Rectal smooth muscle tissue (tissue), 1 donor: ENCODE measurements around the gene KCNG2.

Experiments used
- H3K27ac ChIP-seq: one replicate; pipeline ENCODE4 v1.7.0; 2013; ENCODE audit warnings: low read depth, low read length, inconsistent platforms
- H3K27me3 ChIP-seq: one replicate; pipeline ENCODE4 v1.7.0; 2013; ENCODE audit warnings: low read length; ENCODE audit not compliant: control insufficient read depth, insufficient read depth
- H3K36me3 ChIP-seq: one replicate; pipeline ENCODE4 v1.7.0; 2013; ENCODE audit warnings: low read length; ENCODE audit not compliant: control insufficient read depth, insufficient read depth
- H3K4me1 ChIP-seq: one replicate; pipeline ENCODE4 v1.7.0; 2013; ENCODE audit warnings: low read length; ENCODE audit not compliant: control insufficient read depth, insufficient read depth
- H3K4me3 ChIP-seq: one replicate; pipeline ENCODE4 v1.7.0; 2013; ENCODE audit warnings: low read length
- H3K9ac ChIP-seq: one replicate; pipeline ENCODE4 v1.7.0; 2013; ENCODE audit warnings: low read length

KCNG2 gene

DNA sequence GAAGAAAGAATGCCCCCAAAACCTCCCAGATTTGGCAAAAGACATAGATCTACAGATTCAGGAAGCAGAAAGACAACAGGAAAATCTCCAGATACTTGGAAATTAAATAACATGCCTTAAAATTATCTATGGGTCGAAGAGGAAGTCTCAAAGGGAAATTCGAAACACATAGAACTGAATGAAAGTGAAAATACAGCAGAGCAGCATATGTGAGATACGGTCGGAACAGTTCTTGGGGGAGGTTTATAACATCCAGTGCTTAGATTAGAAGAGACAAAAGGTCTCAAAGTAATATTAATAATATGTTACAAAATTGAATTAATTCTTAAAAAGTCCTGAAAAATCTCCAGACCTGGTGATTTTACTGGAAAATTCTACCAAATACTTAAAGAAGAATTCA, 14.3 kb downstream of the KCNG2 start:
- H3K27ac ChIP-seq = no peak overlapping the region
- no peak overlapping the region for H3K9ac ChIP-seq
- H3K36me3 ChIP-seq = no peaks in the 10 kb centered on the region
- H3K4me3 ChIP-seq = no peak overlapping the region
- H3K4me1 ChIP-seq = no peaks in the 10 kb centered on the region
- peaks cover 2% of the 10 kb centered on the region for H3K27me3 ChIP-seq

- Histone ChIP-seq H3K36me3 (no peaks in the 10 kb centered on the region), H3K4me3 (no peak overlapping the region), H3K9ac (no peak overlapping the region), H3K4me1 (no peaks in the 10 kb centered on the region), H3K27me3 (peaks cover 2% of the 10 kb centered on the region), H3K27ac (no peak overlapping the region)
Measured at GRCh38 chr18:79814373-79814772, 16.6 kb downstream of the KCNG2 start.

GRCh38 chr18:79815657-79816056, 17.9 kb downstream of the KCNG2 start:
- H3K4me3 ChIP-seq = no peak overlapping the region
- no peak overlapping the region for H3K27ac ChIP-seq
- H3K27me3 ChIP-seq = peaks cover 2% of the 10 kb centered on the region
- no peaks in the 10 kb centered on the region for H3K4me1 ChIP-seq
- H3K36me3 ChIP-seq = no peaks in the 10 kb centered on the region
- H3K9ac ChIP-seq = no peak overlapping the region

GRCh38 chr18:79816092-79816491, 18.4 kb downstream of the KCNG2 start:
- peaks cover 2% of the 10 kb centered on the region for H3K27me3 ChIP-seq
- no peak overlapping the region for H3K9ac ChIP-seq
- no peak overlapping the region for H3K27ac ChIP-seq
- no peak overlapping the region for H3K4me3 ChIP-seq
- H3K36me3 ChIP-seq = no peaks in the 10 kb centered on the region
- no peaks in the 10 kb centered on the region for H3K4me1 ChIP-seq

DNA sequence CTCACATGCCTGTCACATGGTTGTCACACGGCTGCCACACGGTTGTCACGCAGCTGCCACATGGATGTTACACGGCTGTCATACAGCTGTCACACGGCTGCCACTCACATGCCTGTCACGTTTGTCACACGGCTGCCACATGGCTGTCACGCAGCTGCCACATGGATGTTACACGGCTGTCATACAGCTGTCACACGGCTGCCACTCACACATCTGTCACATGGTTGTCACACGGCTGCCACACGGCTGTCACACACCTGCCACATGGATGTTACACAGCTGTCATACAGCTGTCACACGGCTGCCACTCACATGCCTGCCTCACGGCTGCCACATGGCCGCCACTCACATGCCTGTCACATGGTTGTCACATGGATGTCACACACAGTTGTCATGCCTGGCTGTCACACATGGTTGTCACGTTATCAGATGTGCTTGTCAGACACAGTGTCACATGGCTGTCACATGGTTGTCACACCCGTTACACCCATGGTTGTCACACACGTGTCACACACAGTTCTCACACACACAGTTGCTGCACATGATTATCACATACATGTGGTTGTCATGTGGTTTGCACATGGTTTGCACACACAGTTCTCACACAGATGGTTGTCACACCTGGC, 19.4 kb downstream of the KCNG2 start:
- no peak overlapping the region for H3K27ac ChIP-seq
- no peak overlapping the region for H3K4me3 ChIP-seq
- H3K27me3 ChIP-seq = peaks cover 2% of the 10 kb centered on the region
- no peaks in the 10 kb centered on the region for H3K4me1 ChIP-seq
- H3K36me3 ChIP-seq = no peaks in the 10 kb centered on the region
- no peak overlapping the region for H3K9ac ChIP-seq

- Histone ChIP-seq H3K4me3 (no peak overlapping the region), H3K27ac (no peak overlapping the region), H3K36me3 (no peaks in the 10 kb centered on the region), H3K27me3 (peaks cover 2% of the 10 kb centered on the region), H3K4me1 (no peaks in the 10 kb centered on the region), H3K9ac (no peak overlapping the region)
Measured at GRCh38 chr18:79817607-79817998, 19.9 kb downstream of the KCNG2 start.

DNA sequence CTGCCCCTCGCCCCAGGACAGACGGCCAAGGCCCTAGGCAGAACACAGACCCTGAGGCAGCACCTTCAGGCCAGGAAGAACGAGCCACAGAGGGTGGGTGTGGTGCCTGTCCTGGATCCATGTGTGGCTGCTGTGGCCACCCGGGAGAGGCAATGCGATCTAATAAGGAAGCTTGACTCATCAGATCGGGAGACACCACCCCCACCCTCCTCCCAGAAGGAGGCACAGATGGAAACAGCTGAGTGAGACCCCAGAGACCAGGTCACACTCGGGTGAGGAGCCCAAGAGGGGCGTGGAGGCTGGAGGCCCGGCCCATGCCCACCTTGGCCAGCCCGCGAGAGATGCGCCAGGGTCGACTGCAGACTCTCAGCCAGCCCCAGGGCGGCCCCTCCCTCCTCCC, 20.3 kb downstream of the KCNG2 start:
- Histone ChIP-seq H3K4me3 (no peak overlapping the region), H3K27ac (no peak overlapping the region), H3K36me3 (no peaks in the 10 kb centered on the region), H3K27me3 (peaks cover 2% of the 10 kb centered on the region), H3K9ac (no peak overlapping the region), H3K4me1 (no peaks in the 10 kb centered on the region)

GRCh38 chr18:79818631-79819030, 20.9 kb downstream of the KCNG2 start:
- H3K4me1 ChIP-seq = no peaks in the 10 kb centered on the region
- H3K36me3 ChIP-seq = no peaks in the 10 kb centered on the region
- H3K4me3 ChIP-seq = no peak overlapping the region
- H3K9ac ChIP-seq = no peak overlapping the region
- H3K27ac ChIP-seq = no peak overlapping the region
- peaks cover 2% of the 10 kb centered on the region for H3K27me3 ChIP-seq

DNA sequence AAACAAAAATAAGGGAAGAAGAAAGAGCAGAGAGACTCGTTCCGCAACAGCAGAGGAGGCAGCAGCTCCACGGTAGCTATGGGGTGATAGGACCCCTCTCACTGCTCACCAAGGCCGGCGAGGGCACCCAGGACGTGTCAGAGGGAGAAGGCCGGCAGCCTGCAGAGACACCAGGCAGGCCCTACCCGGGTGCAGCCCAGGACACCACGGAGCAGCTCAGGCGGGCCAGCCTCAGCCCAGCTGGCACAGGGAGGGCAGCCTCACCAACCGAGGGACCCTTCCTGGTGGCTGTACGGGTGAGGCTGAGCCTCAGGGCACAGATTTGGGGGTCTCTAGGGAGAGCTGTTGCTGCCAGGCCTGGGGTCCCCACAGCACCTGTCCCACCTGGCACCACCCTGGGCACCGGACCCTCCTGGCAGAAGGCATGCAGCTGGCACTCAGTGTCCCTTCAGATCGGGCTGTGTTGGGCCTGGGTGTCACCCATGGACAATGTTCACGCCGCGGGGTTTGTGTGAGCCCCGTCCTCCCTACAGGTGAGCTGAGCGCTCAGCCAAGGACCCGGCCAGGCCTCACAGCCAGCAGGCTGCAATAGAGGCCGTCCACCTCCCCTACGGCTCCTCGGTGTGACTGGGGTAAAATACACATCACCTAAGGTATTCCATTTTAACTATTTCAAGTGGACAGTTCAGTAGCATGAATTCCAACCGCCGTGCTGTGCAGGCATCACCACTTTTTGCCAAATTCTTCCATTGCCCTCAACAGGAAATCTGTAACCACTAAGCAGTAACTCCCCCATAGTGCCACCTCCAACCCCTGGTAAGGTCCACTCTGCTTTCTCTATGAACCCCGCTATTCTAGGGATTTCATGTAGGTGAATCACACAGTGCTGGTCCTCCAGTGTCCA, 21.6 kb downstream of the KCNG2 start:
- Histone ChIP-seq H3K4me1 (no peaks in the 10 kb centered on the region), H3K27ac (no peak overlapping the region), H3K36me3 (no peaks in the 10 kb centered on the region), H3K9ac (no peak overlapping the region), H3K27me3 (peaks cover 2% of the 10 kb centered on the region), H3K4me3 (no peak overlapping the region)

DNA sequence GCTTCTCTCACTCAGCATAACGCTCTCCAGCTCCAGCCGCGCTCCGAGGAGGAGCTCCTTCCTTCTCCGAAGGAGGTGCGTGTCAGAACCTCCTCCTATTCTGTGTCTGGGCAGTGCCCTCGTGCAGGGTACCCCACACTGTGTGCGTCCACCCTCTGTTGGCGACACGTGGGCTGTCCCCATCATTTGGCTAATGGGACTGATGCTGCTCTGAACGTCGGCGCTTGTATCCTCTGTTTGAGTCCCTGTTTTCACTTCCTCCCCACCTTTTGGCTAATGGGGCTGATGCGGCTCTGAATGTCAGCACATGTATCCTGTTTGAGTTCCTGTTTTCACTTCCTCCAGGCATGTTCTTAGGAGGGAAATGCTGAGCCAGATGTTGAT, 22.2 kb downstream of the KCNG2 start:
- Histone ChIP-seq H3K4me3 (no peak overlapping the region), H3K27me3 (peaks cover 2% of the 10 kb centered on the region), H3K27ac (no peak overlapping the region), H3K4me1 (no peaks in the 10 kb centered on the region), H3K9ac (no peak overlapping the region), H3K36me3 (no peaks in the 10 kb centered on the region)

- Histone ChIP-seq H3K9ac (no peak overlapping the region), H3K36me3 (no peaks in the 10 kb centered on the region), H3K4me3 (no peak overlapping the region), H3K27me3 (no peaks in the 10 kb centered on the region), H3K4me1 (no peaks in the 10 kb centered on the region), H3K27ac (no peak overlapping the region)
Measured at GRCh38 chr18:79823120-79823519, 25.4 kb downstream of the KCNG2 start.

- no peak overlapping the region for H3K27ac ChIP-seq
- H3K36me3 ChIP-seq = no peaks in the 10 kb centered on the region
- no peaks in the 10 kb centered on the region for H3K27me3 ChIP-seq
- H3K4me3 ChIP-seq = no peak overlapping the region
- H3K9ac ChIP-seq = no peak overlapping the region
- no peaks in the 10 kb centered on the region for H3K4me1 ChIP-seq
Measured at GRCh38 chr18:79825913-79826312, 28.2 kb downstream of the KCNG2 start.

DNA sequence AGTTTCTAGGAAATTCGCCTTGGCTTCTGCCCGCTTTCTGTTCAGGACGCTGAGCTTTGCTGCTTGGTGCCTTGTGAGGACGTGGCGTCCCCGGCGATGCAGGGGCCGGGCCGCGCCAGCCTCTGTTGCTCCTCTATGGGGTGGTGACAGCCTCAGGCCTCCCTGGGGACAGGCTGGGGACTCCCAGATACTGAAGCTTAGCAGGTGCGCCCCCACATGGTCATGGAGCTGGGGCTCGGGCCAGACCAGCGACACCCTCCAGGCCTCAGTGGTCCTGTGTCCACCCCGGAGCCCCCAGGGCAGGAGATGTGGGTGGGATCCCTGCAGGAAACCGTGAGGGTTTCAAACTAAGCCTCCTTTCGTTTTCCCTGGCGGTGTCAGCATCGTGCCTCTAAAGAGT, 29.2 kb downstream of the KCNG2 start:
- Histone ChIP-seq H3K27me3 (no peaks in the 10 kb centered on the region), H3K36me3 (no peaks in the 10 kb centered on the region), H3K9ac (no peak overlapping the region), H3K4me1 (no peaks in the 10 kb centered on the region), H3K27ac (no peak overlapping the region), H3K4me3 (no peak overlapping the region)
